ENCODE measurements around the gene DLEC1.
"Not testable (repeated sequence)": the region's sequence is repeated elsewhere in the genome, so short reads cannot be mapped to it uniquely, and the experiment has no call there.

DLEC1 gene

GRCh38 chr3:38135621-38136277 is 96.7 kb downstream of the DLEC1 start:
- not testable (repeated sequence) for H3K27ac ChIP-seq (ENCODE audit: low read depth, low read length); H3K9me3 ChIP-seq (ENCODE audit: low read length); H3K27me3 ChIP-seq (ENCODE audit: control insufficient read depth in 1 of 2, insufficient read depth in 2 of 2, low read length in 2 of 2)
- Histone ChIP-seq H3K4me3 (ENCODE audit: low read depth in 1 of 2, low read length in 2 of 2) (peak overlapping the region; percentile 77 to 89), H3K36me3 (ENCODE audit: insufficient read depth, low read length) (peaks cover 38% of the 10 kb centered on the region), H3K9ac (ENCODE audit: low read length) (peak overlapping the region; percentile 67), H3K4me1 (ENCODE audit: insufficient read depth, low read length) (peaks cover 29% of the 10 kb centered on the region)

- H3K27me3 ChIP-seq (ENCODE audit: control insufficient read depth in 1 of 2, insufficient read depth in 2 of 2, low read length in 2 of 2) = no peaks in the 10 kb centered on the region
- peaks cover 38% of the 10 kb centered on the region for H3K36me3 ChIP-seq (ENCODE audit: insufficient read depth, low read length)
- H3K9me3 ChIP-seq (ENCODE audit: low read length) = no peaks in the 10 kb centered on the region
- H3K4me1 ChIP-seq (ENCODE audit: insufficient read depth, low read length) = peaks cover 29% of the 10 kb centered on the region
- peak overlapping the region; percentile 62 for H3K27ac ChIP-seq (ENCODE audit: low read depth, low read length)
- H3K4me3 ChIP-seq (ENCODE audit: low read depth in 1 of 2, low read length in 2 of 2) = peak overlapping the region; percentile 77 to 89
- peak overlapping the region; percentile 67 for H3K9ac ChIP-seq (ENCODE audit: low read length)
Observed at GRCh38 chr3:38136393-38136776, 97.4 kb downstream of the DLEC1 start.

- Histone ChIP-seq H3K4me1 (ENCODE audit: insufficient read depth, low read length) (peaks cover 29% of the 10 kb centered on the region), H3K36me3 (ENCODE audit: insufficient read depth, low read length) (peaks cover 38% of the 10 kb centered on the region), H3K4me3 (ENCODE audit: low read depth in 1 of 2, low read length in 2 of 2) (peak within 1 kb of the TSS; percentile 77 to 89), H3K27me3 (ENCODE audit: control insufficient read depth in 1 of 2, insufficient read depth in 2 of 2, low read length in 2 of 2) (no peaks in the 10 kb centered on the region), H3K27ac (ENCODE audit: low read depth, low read length) (peak within 1 kb of the TSS; percentile 62), H3K9ac (ENCODE audit: low read length) (peak within 1 kb of the TSS; percentile 67), H3K9me3 (ENCODE audit: low read length) (no peaks in the 10 kb centered on the region)
Observed at GRCh38 chr3:38136777-38137614, 98.0 kb downstream of the DLEC1 start, which contains the start of gene ACAA1. TSS of gene ACAA1 (minus strand) at chr3:38137127. CDS start at chr3:38137035, 92 bp downstream.

GRCh38 chr3:38137615-38138348 is 98.8 kb downstream of the DLEC1 start:
- peaks cover 29% of the 10 kb centered on the region for H3K4me1 ChIP-seq (ENCODE audit: insufficient read depth, low read length)
- peak overlapping the region; percentile 40 for H3K9ac ChIP-seq (ENCODE audit: low read length)
- peak overlapping the region; percentile 44 to 89 for H3K4me3 ChIP-seq (ENCODE audit: low read depth in 1 of 2, low read length in 2 of 2)
- peak overlapping the region; percentile 62 for H3K27ac ChIP-seq (ENCODE audit: low read depth, low read length)
- peaks cover 36% of the 10 kb centered on the region for H3K36me3 ChIP-seq (ENCODE audit: insufficient read depth, low read length)
- no peaks in the 10 kb centered on the region for H3K9me3 ChIP-seq (ENCODE audit: low read length)
- H3K27me3 ChIP-seq (ENCODE audit: control insufficient read depth in 1 of 2, insufficient read depth in 2 of 2, low read length in 2 of 2) = no peaks in the 10 kb centered on the region

DNA sequence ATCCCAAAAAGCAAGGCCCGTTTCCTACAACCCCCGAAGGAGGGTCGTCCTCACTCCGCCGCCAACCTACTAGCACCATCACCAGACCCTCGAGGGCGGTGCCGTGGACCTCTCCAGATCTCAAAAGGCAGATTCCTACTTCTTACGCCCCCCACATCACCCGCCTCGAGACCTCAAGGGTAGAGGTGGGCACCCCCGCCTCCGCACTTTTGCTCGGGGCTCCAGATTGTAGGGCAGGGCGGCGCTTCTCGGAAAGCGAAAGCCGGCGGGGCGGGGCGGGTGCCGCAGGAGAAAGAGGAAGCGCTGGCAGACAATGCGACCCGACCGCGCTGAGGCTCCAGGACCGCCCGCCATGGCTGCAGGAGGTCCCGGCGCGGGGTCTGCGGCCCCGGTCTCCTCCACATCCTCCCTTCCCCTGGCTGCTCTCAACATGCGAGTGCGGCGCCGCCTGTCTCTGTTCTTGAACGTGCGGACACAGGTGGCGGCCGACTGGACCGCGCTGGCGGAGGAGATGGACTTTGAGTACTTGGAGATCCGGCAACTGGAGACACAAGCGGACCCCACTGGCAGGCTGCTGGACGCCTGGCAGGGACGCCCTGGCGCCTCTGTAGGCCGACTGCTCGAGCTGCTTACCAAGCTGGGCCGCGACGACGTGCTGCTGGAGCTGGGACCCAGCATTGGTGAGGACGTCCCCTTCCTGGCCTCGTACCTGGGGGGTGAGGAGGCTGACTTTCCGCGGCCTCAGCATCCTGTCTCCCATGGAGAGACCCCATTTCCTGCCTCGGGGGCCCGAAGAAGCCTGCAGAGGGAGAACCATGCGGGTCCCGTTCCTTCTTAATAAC is 99.6 kb downstream of the DLEC1 start, which contains the start of gene MYD88:
TSS of gene MYD88 (plus strand) at position 313 of the 842 bp plus-strand sequence. CDS start at position 353, 40 bp downstream.
- peak within 1 kb of the TSS; percentile 44 to 89 for H3K4me3 ChIP-seq (ENCODE audit: low read depth in 1 of 2, low read length in 2 of 2)
- H3K4me1 ChIP-seq (ENCODE audit: insufficient read depth, low read length) = peaks cover 29% of the 10 kb centered on the region
- no peaks in the 10 kb centered on the region for H3K27me3 ChIP-seq (ENCODE audit: control insufficient read depth in 1 of 2, insufficient read depth in 2 of 2, low read length in 2 of 2)
- no peaks in the 10 kb centered on the region for H3K9me3 ChIP-seq (ENCODE audit: low read length)
- peaks cover 28% of the 10 kb centered on the region for H3K36me3 ChIP-seq (ENCODE audit: insufficient read depth, low read length)
- H3K9ac ChIP-seq (ENCODE audit: low read length) = peak within 1 kb of the TSS; percentile 71
- peak within 1 kb of the TSS; percentile 62 for H3K27ac ChIP-seq (ENCODE audit: low read depth, low read length)

DNA sequence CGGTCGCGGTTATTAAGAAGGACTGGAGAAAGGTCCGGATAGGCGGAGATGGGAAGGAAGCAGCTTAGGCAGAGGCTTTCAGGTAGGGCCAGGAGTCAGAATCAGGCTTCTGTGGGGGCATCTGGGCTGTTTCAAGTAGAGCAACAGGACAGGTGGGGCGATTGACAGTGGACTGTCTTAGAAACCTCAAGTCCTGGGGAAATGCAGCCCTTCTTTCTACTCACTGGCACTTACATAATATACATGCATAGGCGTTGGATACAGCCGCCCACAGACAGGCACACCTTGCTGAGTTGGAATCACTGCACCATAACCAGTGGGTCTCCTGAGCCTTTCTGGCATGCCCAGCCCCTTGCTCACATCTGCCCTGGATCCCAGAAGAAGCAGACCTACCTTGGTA is 100.2 kb downstream of the DLEC1 start:
- no peaks in the 10 kb centered on the region for H3K9me3 ChIP-seq (ENCODE audit: low read length)
- H3K36me3 ChIP-seq (ENCODE audit: insufficient read depth, low read length) = peaks cover 22% of the 10 kb centered on the region
- peak overlapping the region; percentile 62 for H3K27ac ChIP-seq (ENCODE audit: low read depth, low read length)
- no peaks in the 10 kb centered on the region for H3K27me3 ChIP-seq (ENCODE audit: control insufficient read depth in 1 of 2, insufficient read depth in 2 of 2, low read length in 2 of 2)
- H3K4me3 ChIP-seq (ENCODE audit: low read depth in 1 of 2, low read length in 2 of 2) = peak overlapping the region; percentile 44 to 89
- H3K4me1 ChIP-seq (ENCODE audit: insufficient read depth, low read length) = peaks cover 29% of the 10 kb centered on the region
- H3K9ac ChIP-seq (ENCODE audit: low read length) = peak overlapping the region; percentile 71

GRCh38 chr3:38139652-38140051 is 100.6 kb downstream of the DLEC1 start:
- Histone ChIP-seq H3K36me3 (ENCODE audit: insufficient read depth, low read length) (peaks cover 21% of the 10 kb centered on the region), H3K27me3 (ENCODE audit: control insufficient read depth in 1 of 2, insufficient read depth in 2 of 2, low read length in 2 of 2) (no peaks in the 10 kb centered on the region), H3K9me3 (ENCODE audit: low read length) (no peaks in the 10 kb centered on the region), H3K27ac (ENCODE audit: low read depth, low read length) (no peak overlapping the region), H3K4me1 (ENCODE audit: insufficient read depth, low read length) (peaks cover 29% of the 10 kb centered on the region), H3K9ac (ENCODE audit: low read length) (peak overlapping the region; percentile 71), H3K4me3 (ENCODE audit: low read depth in 1 of 2, low read length in 2 of 2) (peak overlapping the region; percentile 44 to 89)

- Histone ChIP-seq H3K9me3 (ENCODE audit: low read length) (no peaks in the 10 kb centered on the region), H3K9ac (ENCODE audit: low read length) (no peak overlapping the region), H3K4me3 (ENCODE audit: low read depth in 1 of 2, low read length in 2 of 2) (no peak overlapping the region), H3K36me3 (ENCODE audit: insufficient read depth, low read length) (peaks cover 21% of the 10 kb centered on the region), H3K4me1 (ENCODE audit: insufficient read depth, low read length) (peaks cover 24% of the 10 kb centered on the region), H3K27ac (ENCODE audit: low read depth, low read length) (no peak overlapping the region), H3K27me3 (ENCODE audit: control insufficient read depth in 1 of 2, insufficient read depth in 2 of 2, low read length in 2 of 2) (no peaks in the 10 kb centered on the region)
Observed at GRCh38 chr3:38140326-38141172, 101.5 kb downstream of the DLEC1 start.

DNA sequence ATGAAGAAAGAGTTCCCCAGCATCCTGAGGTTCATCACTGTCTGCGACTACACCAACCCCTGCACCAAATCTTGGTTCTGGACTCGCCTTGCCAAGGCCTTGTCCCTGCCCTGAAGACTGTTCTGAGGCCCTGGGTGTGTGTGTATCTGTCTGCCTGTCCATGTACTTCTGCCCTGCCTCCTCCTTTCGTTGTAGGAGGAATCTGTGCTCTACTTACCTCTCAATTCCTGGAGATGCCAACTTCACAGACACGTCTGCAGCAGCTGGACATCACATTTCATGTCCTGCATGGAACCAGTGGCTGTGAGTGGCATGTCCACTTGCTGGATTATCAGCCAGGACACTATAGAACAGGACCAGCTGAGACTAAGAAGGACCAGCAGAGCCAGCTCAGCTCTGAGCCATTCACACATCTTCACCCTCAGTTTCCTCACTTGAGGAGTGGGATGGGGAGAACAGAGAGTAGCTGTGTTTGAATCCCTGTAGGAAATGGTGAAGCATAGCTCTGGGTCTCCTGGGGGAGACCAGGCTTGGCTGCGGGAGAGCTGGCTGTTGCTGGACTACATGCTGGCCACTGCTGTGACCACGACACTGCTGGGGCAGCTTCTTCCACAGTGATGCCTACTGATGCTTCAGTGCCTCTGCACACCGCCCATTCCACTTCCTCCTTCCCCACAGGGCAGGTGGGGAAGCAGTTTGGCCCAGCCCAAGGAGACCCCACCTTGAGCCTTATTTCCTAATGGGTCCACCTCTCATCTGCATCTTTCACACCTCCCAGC is 102.4 kb downstream of the DLEC1 start:
- H3K9me3 ChIP-seq (ENCODE audit: low read length) = no peaks in the 10 kb centered on the region
- H3K27ac ChIP-seq (ENCODE audit: low read depth, low read length) = no peak overlapping the region
- H3K27me3 ChIP-seq (ENCODE audit: control insufficient read depth in 1 of 2, insufficient read depth in 2 of 2, low read length in 2 of 2) = no peaks in the 10 kb centered on the region
- H3K4me1 ChIP-seq (ENCODE audit: insufficient read depth, low read length) = peaks cover 20% of the 10 kb centered on the region
- H3K4me3 ChIP-seq (ENCODE audit: low read depth in 1 of 2, low read length in 2 of 2) = no peak overlapping the region
- H3K9ac ChIP-seq (ENCODE audit: low read length) = no peak overlapping the region
- H3K36me3 ChIP-seq (ENCODE audit: insufficient read depth, low read length) = peaks cover 21% of the 10 kb centered on the region
